Astrocyte of the spinal cord (primary cell): Measurements from ENCODE around the gene TRIM65.

Source experiments
- DNase-seq: peaks from one replicate; pipeline ENCODE4 v3.0.0; 2011; ENCODE audit warnings: low read depth, low spot score
- H3K4me3 ChIP-seq: 2 replicates; pipeline ENCODE4 v1.5.1; 2011; ENCODE audit warnings: low read depth, mild to moderate bottlenecking, low read length, moderate library complexity
- CTCF ChIP-seq: IDR thresholded peaks from 2 replicates; pipeline ENCODE4 v1.5.1; 2012; ENCODE audit warnings: low read depth, mild to moderate bottlenecking, low read length, inconsistent platforms
- in situ Hi-C: cut with HindIII; loops from 2 replicates; pipeline ENCODE4 v1.10.0; 2017; ENCODE audit warnings: low sequenced_read_pairs

Gene TRIM65

GRCh38 chr17:75881678-75882454 lies 14.9 kb downstream of the TRIM65 start:
- in situ Hi-C loops, result no loop called here
- TF ChIP-seq CTCF, result no peak
- DNase-seq, result no peak
- no peak overlapping the region for H3K4me3 ChIP-seq

- in situ Hi-C loops, result no loop called here
- DNase-seq, result no peak
- no peak for TF ChIP-seq CTCF
- H3K4me3 ChIP-seq, result no peak overlapping the region
Measured at GRCh38 chr17:75880266-75880665, 16.5 kb downstream of the TRIM65 start.

GRCh38 chr17:75878174-75878998 lies 18.4 kb downstream of the TRIM65 start, which contains the start of gene TRIM47:
TRIM47 (minus strand) TSS chr17:75878581; CDS start chr17:75878548, 33 bp downstream.
- peak; percentile 28 for TF ChIP-seq CTCF

GRCh38 chr17:75877752-75878173 lies 19.0 kb downstream of the TRIM65 start:
- peak; percentile 51 for TF ChIP-seq CTCF
- H3K4me3 ChIP-seq, result peak overlapping the region; percentile 63
- peak; percentile 57 for DNase-seq
- in situ Hi-C loops, result no loop called here

More at GRCh38 chr17:75878174-75878998, 18.4 kb downstream of the TRIM65 start, which contains the start of gene TRIM47:
- H3K4me3 ChIP-seq, result peak within 1 kb of the TSS; percentile 63
- in situ Hi-C loops, result no loop called here
- peak; percentile 56 for DNase-seq

- peak; percentile 92 for DNase-seq
- TF ChIP-seq CTCF, result peak; percentile 12
- in situ Hi-C loops, result no loop called here
- peak overlapping the region; percentile 63 for H3K4me3 ChIP-seq
Measured at GRCh38 chr17:75876938-75877751, 19.6 kb downstream of the TRIM65 start.

- H3K4me3 ChIP-seq, result peak overlapping the region; percentile 63
- DNase-seq, result no peak
- in situ Hi-C loops, result no loop called here
- TF ChIP-seq CTCF, result peak; percentile 14
Measured at GRCh38 chr17:75876190-75876937, 20.4 kb downstream of the TRIM65 start.
